HG02973 (cell line): ENCODE measurements around the gene NGDN.
"Not testable (repeated sequence)": the region's sequence is repeated elsewhere in the genome, so short reads cannot be mapped to it uniquely, and the experiment has no call there.

ENCODE experiments used
- ATAC-seq: cut with Tn5 transposase; IDR thresholded peaks from one replicate; pipeline ENCODE4 v1.9.1; 2021; ENCODE audit warnings: moderate library complexity; ENCODE audit not compliant: unreplicated experiment

NGDN gene, protein sequence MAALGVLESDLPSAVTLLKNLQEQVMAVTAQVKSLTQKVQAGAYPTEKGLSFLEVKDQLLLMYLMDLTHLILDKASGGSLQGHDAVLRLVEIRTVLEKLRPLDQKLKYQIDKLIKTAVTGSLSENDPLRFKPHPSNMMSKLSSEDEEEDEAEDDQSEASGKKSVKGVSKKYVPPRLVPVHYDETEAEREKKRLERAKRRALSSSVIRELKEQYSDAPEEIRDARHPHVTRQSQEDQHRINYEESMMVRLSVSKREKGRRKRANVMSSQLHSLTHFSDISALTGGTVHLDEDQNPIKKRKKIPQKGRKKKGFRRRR

DNA sequence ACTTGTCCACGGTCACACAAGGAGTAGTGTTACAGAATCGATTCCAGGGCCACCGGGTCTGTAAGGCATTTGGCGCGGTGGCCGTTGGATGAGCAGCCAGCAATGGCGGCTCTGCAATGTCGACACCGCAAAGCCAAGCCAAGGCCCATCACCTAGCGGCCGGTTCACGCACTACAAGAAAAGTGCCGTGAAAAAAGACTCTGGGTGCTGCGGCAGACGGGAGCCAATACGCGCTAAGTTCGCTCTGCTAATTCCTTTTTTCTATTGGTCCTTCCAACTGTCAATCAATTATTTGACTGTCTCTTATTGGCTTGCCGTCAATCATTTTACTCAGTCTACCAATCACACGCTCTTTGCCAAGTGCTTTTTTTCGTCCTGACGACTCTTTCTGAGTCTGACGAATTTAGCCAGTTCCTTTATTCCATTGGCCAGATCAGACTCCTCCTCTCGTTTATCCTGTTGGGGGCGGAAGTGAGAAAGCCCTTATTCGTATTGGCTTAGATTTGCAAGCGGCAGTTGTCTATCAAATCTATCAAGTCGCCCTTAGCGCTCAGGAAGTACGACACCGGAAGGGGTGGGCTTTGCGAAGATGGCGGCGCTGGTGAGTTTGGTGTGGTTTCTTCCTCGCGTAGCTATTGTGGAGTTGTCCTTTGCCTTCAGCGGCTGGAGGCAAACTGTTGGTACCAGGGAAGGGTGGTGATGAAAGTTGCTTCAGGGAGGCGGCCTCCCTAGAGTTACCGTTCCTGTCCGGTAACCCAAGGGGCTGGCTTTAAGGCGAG is at the start of gene NGDN:
Gene NGDN, plus strand, starts transcription at position 577 of the 779 bp plus-strand sequence. Its CDS starts 13 bp downstream, at position 590.
- ATAC-seq, result peak; percentile 91

DNA sequence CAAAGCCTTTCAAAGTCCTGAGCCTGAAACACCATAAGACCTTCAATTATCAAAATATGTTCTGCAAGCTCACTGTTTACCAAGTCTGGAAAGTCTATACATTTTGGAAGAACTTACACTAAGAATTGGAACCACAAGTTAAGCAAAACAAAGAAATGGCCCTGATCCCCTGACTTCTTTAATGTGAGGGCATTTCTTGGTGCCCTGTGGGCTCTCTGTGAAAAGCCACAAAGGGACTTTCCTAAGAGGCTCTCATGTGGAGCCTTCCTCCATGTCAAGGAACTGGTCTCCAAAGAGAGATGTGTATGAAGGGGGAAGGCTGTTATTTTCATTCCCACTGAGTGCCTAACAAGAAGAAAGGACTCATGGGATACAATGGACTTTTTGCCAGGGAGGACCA is 47.9 kb upstream of the NGDN start:
- ATAC-seq, result no peak

DNA sequence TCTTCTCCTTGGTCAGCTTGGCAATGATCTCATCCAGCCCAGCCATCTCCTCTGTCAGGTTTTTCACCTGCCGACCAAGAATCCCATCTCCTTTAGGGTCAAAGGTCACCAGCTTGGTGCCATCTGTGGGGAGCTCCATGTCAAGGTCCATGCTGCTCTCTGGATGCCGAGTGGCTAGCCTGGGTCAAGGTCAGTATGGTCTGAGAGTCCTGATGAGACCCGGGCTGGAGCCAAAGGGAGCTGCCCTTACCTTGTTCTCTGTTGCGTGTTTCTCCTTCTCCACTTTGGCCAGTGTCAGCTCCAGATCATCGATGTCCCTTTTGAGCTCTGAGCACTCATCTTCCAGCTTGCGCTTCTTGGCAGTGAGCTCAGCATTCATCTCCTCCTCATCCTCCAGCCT is 45.8 kb upstream of the NGDN start:
- no peak for ATAC-seq

DNA sequence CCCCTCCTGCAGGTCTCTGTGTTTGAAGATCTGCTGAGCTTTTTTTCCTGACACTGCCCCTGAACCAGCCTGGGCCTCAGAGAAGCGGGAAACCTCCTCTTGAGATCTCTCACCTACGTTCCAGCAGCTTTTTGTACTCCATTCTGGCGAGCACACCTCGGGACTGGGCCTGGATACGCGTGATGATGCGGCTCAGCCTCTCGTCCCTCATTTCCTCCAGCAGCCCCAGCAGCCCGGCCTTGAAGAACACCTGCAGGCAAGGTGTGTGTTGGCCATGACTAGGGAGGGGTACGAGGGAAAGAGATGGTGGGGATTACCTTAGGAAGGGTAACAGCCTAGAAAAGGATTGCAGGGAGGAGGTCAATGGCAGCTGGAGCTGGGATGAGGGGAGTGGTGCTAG is 44.3 kb upstream of the NGDN start:
- no peak for ATAC-seq

DNA sequence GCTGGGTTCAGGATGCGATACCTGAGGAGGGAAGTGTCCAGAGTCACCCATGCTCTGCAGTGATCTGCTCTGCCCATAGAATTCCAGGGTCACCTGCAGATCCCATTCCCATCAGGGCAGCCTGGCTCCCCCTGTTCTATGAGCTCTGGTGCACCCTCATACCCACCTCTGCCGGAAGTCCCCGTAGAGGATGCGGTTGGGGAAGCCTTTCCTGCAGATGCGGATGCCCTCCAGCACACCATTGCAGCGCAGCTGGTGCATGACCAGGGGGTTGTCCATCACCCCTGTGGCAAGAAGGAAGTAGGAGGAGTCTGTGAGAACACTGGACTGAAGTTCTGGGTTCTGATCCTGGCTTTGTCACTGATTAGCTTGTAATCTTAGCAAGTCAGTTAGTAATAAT is 43.7 kb upstream of the NGDN start:
- not testable (repeated sequence) for ATAC-seq

DNA sequence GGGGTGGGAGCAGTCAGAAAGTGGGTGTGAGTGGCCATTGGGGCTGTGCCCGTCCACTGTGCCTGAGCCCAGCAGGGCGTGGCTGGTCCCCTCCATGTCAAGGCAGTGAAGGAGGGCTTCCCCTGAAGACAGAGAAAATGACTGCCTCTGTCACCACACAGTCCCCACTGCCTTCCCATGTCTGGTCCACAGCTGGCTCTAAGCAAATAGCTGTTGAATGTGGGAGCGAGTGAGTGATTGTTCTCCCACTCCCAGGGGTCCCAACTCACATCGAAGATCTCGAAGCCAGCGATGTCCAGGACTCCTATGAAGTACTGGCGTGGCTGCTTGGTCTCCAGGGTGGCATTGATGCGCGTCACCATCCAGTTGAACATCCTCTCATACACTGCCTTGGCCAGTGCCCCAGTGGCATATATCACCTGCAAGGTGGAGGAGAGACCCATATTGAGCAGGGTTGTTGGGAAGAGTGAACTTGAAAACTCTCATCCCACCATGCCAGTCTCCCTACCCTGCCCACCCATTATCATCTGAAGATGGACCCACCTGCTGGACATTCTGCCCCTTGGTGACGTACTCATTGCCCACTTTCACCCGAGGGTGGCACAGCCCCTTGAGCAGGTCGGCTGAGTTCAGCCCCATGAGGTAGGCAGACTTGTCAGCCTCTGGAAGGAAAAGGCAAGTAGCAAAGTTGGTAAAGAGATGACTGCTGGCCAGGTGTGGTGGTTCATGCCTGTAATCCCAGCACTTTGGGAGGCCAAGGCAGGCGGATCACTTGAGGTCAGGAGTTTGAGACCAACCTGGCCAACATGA is 40.6 kb upstream of the NGDN start:
- ATAC-seq, result no peak

DNA sequence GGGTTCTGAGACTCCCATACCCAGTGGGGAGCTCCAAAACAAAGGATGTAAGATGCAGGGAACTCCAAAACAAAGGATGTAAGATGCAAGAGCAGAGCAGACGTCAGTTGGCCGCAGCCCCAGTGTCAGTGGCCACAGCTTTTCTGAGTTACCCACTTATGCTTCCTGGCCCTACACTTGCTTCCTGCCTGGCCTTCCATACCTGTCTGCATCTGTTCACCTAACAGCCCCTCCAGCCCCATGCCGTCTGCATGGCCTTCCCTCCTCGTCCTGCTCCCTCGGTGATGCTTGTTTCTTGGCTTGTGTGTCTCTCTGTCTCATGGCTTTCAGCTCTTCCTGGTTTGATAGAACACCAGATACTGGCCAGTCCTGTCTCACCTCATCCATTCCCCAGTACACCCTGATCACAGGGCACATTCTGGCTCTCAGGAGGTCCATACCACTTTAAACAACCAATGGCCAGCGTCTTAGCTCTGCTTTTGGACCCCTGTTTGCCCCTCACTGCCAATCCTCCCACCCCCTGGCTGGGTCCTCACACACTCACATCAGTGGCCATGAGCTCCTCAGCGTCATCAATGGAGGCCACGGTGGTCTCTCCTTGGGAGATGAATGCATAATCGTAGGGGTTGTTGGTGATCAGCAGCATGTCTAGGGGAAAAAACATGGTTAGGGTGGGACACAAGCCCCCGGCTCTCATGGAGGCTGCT is 39.3 kb upstream of the NGDN start:
- ATAC-seq, result no peak

DNA sequence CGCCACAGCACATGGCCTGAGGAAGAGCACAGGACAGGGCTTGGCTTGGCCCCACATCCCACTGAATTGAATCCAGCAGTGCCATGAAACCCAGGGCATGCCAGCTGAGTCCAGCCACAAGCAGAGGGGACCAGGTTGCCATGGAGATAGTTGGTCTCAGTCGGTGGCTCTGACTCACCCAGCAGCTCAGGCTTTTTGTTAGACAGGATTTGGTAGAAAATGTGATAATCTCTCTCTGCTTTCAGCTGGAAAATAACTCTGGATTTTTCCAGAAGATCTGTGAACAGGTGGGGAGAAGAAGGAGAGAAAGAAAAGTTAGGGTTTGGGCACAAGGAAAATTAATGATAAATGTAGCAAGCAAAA is 38.8 kb upstream of the NGDN start:
- ATAC-seq, result no peak

DNA sequence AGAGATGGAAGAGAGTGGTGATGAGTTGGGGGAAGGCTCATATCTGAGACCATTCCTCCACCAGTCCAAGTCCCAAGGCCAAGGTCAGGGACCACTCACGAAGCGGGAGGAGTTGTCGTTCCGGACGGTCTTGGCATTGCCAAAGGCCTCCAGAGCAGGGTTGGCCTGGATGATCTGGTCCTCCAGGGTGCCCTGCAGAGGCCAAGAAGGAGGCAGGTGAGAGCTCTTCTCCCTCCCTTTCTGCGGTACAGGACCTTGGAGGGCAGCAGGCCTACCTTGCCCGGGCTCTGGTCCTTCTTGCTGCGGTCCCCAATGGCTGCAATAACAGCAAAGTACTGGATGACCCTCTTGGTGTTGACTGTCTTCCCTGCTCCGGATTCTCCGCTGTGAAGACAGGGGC is 38.0 kb upstream of the NGDN start:
- no peak for ATAC-seq

DNA sequence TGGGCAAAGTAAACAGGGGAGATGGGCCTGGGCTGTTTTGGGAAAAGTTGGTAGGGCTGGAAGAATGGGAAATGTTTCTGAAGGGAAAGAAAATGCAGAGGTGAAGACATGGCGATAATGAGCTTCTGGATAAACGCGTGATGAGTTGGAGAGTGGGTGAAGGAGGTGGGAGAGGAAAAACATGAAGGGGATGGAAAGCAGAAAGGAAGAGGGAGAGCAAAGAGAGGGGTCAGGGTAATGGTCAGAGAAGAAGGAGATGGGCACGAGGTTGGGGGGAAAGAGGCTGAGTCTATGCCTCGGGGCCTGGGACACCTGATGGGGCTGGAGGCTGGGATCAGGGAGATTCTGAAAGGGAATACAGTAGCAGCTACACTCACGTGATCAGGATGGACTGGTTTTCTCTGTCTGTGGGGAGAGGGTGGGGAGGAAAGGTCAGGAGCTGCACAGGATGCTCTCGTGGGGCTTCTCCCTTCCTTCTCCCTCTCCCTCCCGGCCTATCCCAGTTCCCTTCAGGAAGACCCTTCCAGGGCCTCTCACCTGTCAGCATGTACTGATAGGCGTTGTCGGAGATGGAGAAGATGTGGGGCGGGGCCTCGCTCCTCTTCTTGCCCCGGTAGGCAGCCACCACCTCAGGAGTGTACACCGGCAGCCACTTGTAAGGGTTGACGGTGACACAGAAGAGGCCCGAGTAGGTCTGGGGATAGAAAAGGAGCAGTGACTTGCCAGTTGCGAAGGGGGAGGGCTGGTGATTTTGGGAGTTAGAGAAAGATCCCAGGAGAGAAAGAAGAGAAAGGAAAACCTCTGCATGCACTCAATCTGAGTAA is 37.2 kb upstream of the NGDN start:
- no peak for ATAC-seq

DNA sequence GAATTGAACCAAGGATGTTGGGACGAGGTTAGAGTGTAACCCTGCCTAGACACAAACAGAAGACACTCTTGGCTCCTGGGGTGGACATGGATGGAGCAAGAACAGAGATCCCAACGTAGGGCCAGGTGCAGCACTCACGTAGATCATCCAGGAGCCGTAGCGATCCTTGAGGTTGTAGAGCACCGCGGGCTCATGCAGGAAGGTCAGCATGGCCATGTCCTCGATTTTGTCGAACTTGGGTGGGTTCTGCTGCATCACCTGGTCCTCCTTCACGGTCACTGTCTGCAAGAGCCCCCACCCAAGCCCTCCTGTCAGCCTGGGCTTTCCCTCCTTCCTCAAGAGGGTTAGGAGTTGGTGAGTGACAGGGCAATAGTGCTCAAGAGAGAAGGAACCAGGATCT is 36.6 kb upstream of the NGDN start:
- no peak for ATAC-seq

DNA sequence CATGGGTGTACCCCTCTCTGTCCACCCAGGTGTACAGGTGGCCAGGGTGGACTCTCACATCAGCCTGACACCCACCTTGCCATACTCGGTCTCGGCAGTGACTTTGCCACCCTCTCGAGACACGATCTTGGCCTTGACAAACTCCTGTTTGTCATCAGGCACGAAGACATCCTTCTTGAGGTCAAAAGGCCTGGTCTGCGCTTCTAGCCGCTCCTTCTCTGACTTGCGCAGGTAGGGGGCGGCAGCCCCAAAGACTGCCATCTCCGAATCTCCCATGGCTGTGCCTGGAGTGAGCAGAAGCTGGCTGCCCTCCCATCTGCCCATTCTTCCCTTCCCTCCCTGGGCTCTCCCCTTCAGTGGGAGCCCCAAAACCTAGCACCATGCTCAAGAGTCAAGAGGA is 36.0 kb upstream of the NGDN start:
- no peak for ATAC-seq

DNA sequence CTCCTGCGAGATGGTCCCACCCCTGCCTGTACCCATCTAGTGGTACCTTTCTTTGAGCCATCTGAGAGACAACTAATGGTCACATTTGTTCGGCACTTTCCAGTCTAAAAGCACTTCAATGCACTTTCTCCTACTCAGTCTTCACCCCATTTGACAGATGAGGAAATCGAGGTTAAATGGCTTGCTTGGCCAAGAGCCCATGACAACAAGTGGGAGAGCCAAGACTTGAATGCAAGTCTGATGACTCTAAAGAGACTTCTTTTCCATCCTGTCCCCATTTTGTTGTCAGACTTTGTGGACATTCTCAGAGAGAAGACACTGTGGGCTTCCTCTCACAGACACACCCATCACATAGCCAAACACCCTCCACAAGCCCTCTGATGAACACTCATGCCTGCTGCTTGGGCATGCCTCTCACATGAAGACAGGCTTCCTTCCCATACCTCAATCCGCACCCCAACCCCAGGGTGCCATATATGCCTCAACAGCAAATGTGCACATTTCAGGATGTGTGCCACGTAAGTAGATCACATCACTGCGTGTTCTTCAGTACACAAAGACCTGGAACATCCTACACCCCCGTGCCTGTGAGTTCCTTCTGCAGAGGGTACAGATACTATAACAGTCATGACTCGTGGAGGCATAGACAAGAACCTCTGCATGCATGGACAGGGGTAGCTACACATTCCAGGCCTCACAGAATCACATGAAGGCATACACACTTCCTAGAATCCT is 34.8 kb upstream of the NGDN start:
- no peak for ATAC-seq

DNA sequence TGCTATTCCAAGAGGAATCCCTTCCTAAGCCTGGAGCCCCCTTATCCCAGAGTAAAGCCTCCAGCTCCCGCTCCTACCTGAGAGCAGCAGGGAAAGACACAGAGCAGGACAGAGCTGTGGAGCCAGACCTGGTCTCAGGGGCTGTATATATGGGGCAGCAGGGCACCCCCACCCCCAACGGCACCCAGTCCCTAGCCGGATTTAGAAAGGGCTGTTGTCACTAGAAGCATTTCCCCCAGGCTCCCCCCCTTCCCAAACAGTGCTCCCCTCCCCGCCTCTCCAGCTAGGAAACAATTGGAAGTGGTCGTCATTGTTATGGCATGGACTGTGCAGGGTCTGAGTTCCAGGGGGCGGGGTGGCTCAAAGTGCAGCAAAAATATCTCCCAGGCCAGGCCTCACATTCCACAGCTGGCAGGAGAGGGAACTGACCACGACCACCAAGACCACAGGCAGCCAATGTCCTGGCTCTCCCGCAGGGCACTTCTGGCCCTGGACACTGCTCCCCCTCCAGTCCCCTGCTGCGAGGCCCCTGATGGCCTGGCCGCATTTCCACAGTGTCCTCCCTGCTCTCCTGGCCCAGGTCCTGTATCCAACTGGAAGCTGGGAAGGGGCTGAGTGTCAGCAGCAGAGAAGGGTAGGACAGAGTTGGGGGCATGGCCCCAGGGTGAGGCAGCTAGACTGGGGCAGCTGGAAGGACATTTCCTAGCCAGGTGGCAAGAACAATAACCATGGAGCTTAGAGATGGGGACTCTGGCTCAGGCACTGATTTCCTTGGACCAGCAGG is 33.8 kb upstream of the NGDN start, which contains the start of gene MYH7:
Gene MYH7, minus strand, starts transcription at position 118 of the 784 bp plus-strand sequence. CDS start 1,928 bp downstream, outside the sequence.
- ATAC-seq, result no peak

DNA sequence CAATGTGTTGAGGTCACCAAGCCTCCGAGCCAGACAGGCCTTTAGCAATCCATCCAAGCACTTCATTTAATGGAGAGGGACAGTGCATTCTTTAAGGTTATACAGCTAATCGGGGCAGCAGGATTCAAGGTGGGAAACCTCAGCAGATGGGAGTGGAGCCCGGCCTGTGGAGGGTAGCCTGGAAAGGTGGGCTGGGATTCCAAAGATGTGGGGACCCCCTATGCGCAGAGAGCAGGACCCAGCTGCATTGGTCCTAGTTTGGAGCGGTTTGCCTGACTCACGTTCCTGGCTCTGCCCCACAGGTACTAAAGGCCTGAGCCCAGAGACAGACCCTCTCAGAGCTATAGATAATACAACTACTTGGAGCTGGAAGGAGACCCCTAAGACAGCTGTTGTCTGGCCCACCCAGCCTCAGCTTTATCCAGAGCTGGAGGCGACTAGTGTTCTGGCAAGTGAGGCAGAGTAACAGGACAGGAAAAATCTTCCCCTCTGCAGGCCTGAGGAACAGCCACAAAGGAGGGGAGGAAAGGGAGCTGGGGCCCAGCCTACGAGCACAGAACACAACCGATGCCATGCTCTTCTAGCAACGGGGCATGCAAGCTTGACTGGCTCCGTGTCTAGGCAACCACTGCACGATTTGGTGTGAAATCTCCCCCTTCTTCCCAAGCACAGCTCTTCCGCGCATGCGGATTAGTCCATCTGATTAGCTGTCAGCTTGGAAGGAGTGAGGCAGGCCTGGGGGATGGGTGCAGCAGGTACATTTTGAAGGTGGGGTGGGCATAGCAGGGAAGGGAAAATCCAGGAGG is 33.0 kb upstream of the NGDN start:
- ATAC-seq, result no peak

DNA sequence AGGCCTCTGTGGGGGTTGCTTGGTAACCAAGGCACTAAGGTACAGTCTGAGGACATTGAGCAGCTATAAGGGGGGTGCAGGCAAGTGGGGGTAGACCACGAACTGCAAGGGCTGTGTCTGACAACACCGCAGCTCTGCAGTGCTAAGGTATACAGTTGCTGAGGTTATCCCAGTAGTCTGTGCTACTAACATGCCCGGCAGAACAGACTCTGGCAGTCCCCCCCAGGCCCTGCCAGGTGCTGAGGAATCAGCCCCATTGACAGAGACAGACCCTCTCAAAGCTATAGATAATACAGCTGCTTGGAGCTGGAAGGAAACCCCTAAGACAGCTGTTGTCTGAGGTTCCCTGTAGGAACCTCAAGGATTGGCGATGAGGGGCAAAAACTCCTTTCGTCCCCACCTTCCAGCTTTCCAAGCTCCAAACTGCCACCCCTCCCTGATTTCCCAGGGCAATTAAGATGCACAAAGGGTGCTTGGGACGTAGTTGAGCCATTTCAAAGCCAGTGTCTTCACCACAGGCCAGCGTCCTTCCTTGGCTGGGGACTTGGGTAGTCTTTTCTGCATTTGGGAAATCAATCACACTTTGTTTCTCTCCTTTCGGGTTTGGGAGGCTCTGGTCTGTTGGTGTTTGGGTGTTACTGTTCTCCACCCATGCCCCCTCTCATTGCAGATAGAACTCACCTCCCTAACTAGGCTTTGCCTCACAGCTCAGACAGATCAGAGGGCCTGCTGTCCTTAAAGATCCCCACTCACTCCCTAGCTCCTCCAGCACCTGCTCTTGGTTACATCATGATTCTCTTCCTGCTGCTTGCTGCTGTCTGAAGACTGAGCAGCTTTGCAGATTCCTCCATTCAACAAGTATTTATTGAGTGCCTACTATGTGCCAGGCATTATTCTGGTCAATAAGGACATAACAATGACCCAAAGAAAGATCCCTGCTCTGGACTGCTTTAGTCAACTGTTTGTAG is 32.1 kb upstream of the NGDN start:
- no peak for ATAC-seq
